H1 (cell line): Measurements from ENCODE around the gene ZNF385B. TPM values are rescaled to one million over a fixed set of nuclear protein-coding genes. Genes with fewer than 3 reads are reported as not detected.

Source experiments
- CREB1 ChIP-seq: IDR thresholded peaks from 2 replicates; pipeline ENCODE4 v1.6.1; 2012; ENCODE audit warnings: inconsistent platforms
- CTBP2 ChIP-seq: IDR thresholded peaks from 2 replicates; pipeline ENCODE4 v1.7.0; 2011; ENCODE audit warnings: borderline replicate concordance, mild to moderate bottlenecking, moderate library complexity, mixed read lengths, low read length; ENCODE audit not compliant: insufficient read depth, insufficient read length
- KDM5A ChIP-seq: fragments of 200-600 bp; IDR thresholded peaks from 2 replicates; pipeline ENCODE4 v1.7.1; 2012; ENCODE audit warnings: mild to moderate bottlenecking, low read length, inconsistent platforms, mixed read lengths
- SAP30 ChIP-seq: fragments of 300-600 bp; sonication (generic); IDR thresholded peaks from 2 replicates; pipeline ENCODE4 v1.7.1; 2012; ENCODE audit warnings: low read length, moderate library complexity, mild to moderate bottlenecking, inconsistent platforms; ENCODE audit not compliant: insufficient read depth, insufficient replicate concordance
- polyA plus RNA-seq, 7 experiments: library from polyadenylated mRNA; depleted of rRNA in 3 of 7; stranded (reverse) in 5 of 7; unstranded in 2 of 7; fragments of >200 nt in 5 of 7; fragments of 200-250 nt in 2 of 7; gene quantifications; 1 replicate in 5 of 7; 2 replicates in 1 of 7; 4 replicates in 1 of 7; pipeline versions ENCODE4 v1.2.1 to v1.2.3, GENCODE V29; 2011 to 2013; ENCODE audit warnings: missing spikeins in 2 of 7, mixed read lengths in 2 of 7
- total RNA-seq: library from RNA; stranded (reverse); fragmentation: NEBNext Ultra II Directional; extraction: Animal tissue kit (Norgen Biotek cat#: 25700); gene quantifications from 2 replicates; pipeline ENCODE4 v1.2.1, GENCODE V29; 2021
- TF ChIP-seq, protein P1 (sequence below): fragments of 300-600 bp; sonication (generic); IDR thresholded peaks from 2 replicates; pipeline ENCODE4 v1.7.1; 2012; ENCODE audit warnings: low read length, moderate library complexity, mild to moderate bottlenecking, inconsistent platforms; ENCODE audit not compliant: insufficient replicate concordance
- TF ChIP-seq, protein P2 (sequence below): IDR thresholded peaks from 2 replicates; pipeline ENCODE4 v1.6.1; 2011; ENCODE audit warnings: low read depth, mild to moderate bottlenecking, low read length; ENCODE audit not compliant: insufficient read depth

ZNF385B gene
- total and polyA plus RNA-seq, 2 of the 8 experiments (the other 6 are each of a cell fraction or from before 2014, with no cell fraction given) = 1.1 to 3.7 TPM

- TF ChIP-seq, protein P1, sequence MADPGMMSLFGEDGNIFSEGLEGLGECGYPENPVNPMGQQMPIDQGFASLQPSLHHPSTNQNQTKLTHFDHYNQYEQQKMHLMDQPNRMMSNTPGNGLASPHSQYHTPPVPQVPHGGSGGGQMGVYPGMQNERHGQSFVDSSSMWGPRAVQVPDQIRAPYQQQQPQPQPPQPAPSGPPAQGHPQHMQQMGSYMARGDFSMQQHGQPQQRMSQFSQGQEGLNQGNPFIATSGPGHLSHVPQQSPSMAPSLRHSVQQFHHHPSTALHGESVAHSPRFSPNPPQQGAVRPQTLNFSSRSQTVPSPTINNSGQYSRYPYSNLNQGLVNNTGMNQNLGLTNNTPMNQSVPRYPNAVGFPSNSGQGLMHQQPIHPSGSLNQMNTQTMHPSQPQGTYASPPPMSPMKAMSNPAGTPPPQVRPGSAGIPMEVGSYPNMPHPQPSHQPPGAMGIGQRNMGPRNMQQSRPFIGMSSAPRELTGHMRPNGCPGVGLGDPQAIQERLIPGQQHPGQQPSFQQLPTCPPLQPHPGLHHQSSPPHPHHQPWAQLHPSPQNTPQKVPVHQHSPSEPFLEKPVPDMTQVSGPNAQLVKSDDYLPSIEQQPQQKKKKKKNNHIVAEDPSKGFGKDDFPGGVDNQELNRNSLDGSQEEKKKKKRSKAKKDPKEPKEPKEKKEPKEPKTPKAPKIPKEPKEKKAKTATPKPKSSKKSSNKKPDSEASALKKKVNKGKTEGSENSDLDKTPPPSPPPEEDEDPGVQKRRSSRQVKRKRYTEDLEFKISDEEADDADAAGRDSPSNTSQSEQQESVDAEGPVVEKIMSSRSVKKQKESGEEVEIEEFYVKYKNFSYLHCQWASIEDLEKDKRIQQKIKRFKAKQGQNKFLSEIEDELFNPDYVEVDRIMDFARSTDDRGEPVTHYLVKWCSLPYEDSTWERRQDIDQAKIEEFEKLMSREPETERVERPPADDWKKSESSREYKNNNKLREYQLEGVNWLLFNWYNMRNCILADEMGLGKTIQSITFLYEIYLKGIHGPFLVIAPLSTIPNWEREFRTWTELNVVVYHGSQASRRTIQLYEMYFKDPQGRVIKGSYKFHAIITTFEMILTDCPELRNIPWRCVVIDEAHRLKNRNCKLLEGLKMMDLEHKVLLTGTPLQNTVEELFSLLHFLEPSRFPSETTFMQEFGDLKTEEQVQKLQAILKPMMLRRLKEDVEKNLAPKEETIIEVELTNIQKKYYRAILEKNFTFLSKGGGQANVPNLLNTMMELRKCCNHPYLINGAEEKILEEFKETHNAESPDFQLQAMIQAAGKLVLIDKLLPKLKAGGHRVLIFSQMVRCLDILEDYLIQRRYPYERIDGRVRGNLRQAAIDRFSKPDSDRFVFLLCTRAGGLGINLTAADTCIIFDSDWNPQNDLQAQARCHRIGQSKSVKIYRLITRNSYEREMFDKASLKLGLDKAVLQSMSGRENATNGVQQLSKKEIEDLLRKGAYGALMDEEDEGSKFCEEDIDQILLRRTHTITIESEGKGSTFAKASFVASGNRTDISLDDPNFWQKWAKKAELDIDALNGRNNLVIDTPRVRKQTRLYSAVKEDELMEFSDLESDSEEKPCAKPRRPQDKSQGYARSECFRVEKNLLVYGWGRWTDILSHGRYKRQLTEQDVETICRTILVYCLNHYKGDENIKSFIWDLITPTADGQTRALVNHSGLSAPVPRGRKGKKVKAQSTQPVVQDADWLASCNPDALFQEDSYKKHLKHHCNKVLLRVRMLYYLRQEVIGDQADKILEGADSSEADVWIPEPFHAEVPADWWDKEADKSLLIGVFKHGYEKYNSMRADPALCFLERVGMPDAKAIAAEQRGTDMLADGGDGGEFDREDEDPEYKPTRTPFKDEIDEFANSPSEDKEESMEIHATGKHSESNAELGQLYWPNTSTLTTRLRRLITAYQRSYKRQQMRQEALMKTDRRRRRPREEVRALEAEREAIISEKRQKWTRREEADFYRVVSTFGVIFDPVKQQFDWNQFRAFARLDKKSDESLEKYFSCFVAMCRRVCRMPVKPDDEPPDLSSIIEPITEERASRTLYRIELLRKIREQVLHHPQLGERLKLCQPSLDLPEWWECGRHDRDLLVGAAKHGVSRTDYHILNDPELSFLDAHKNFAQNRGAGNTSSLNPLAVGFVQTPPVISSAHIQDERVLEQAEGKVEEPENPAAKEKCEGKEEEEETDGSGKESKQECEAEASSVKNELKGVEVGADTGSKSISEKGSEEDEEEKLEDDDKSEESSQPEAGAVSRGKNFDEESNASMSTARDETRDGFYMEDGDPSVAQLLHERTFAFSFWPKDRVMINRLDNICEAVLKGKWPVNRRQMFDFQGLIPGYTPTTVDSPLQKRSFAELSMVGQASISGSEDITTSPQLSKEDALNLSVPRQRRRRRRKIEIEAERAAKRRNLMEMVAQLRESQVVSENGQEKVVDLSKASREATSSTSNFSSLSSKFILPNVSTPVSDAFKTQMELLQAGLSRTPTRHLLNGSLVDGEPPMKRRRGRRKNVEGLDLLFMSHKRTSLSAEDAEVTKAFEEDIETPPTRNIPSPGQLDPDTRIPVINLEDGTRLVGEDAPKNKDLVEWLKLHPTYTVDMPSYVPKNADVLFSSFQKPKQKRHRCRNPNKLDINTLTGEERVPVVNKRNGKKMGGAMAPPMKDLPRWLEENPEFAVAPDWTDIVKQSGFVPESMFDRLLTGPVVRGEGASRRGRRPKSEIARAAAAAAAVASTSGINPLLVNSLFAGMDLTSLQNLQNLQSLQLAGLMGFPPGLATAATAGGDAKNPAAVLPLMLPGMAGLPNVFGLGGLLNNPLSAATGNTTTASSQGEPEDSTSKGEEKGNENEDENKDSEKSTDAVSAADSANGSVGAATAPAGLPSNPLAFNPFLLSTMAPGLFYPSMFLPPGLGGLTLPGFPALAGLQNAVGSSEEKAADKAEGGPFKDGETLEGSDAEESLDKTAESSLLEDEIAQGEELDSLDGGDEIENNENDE = no peak
- no peak for TF ChIP-seq SAP30
- TF ChIP-seq KDM5A = no peak
- TF ChIP-seq, protein P2, sequence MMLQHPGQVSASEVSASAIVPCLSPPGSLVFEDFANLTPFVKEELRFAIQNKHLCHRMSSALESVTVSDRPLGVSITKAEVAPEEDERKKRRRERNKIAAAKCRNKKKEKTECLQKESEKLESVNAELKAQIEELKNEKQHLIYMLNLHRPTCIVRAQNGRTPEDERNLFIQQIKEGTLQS = no peak
- no peak for TF ChIP-seq CREB1
- no peak for TF ChIP-seq CTBP2
Observed at GRCh38 chr2:179817181-179817841, 44.1 kb downstream of the ZNF385B start (continued).
